Testis (tissue), 2 donors: ENCODE measurements around the gene ANKRD52.

Source experiments
- POLR2A ChIP-seq: fragments of 450-650 bp; IDR thresholded peaks from one replicate; pipeline ENCODE4 v1.6.1; 2017; ENCODE audit warnings: antibody characterized with exemption, mild to moderate bottlenecking, moderate library complexity
- TF ChIP-seq, protein P1 (sequence below), 3 experiments: fragments of 450-650 bp in 2 of 3; fragments of 200-600 bp in 1 of 3; sonication (generic) in 1 of 3; IDR thresholded peaks; one replicate each; pipeline ENCODE4 v1.5.1; 2016 to 2019; ENCODE audit warnings: antibody characterized with exemption in 3 of 3, mild to moderate bottlenecking in 2 of 3, moderate library complexity in 1 of 3

- TF ChIP-seq, protein P1, sequence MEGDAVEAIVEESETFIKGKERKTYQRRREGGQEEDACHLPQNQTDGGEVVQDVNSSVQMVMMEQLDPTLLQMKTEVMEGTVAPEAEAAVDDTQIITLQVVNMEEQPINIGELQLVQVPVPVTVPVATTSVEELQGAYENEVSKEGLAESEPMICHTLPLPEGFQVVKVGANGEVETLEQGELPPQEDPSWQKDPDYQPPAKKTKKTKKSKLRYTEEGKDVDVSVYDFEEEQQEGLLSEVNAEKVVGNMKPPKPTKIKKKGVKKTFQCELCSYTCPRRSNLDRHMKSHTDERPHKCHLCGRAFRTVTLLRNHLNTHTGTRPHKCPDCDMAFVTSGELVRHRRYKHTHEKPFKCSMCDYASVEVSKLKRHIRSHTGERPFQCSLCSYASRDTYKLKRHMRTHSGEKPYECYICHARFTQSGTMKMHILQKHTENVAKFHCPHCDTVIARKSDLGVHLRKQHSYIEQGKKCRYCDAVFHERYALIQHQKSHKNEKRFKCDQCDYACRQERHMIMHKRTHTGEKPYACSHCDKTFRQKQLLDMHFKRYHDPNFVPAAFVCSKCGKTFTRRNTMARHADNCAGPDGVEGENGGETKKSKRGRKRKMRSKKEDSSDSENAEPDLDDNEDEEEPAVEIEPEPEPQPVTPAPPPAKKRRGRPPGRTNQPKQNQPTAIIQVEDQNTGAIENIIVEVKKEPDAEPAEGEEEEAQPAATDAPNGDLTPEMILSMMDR (IDR thresholded peaks at IDR 0.05) = no peak
- TF ChIP-seq POLR2A = no peak
Observed at GRCh38 chr12:56213878-56214277, 44.3 kb downstream of the ANKRD52 start.
